GM19452 (cell line): ENCODE data around the gene DGCR2.

Experiments used
- ATAC-seq: cut with Tn5 transposase; IDR thresholded peaks from one replicate; pipeline ENCODE4 v1.9.1; 2021; ENCODE audit not compliant: unreplicated experiment

Gene DGCR2

DNA sequence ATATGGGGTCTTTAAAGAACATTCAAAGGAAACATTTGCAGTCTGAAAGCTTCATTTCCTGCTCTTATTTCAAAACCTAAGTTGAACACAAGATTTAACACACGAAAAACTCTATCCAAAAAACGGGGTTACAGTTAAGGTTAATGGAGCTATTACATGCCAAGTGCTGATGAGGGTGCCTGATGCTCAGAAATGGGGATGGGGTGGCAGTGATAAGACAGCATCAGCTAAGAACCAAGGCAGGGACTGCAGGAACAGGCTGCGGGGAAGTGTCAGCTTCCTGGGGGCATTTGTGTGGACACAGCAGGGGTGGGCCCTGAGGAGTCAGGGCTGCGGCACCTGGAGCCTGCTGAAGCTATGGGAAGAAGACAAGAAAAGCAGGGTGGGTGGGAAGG is 12.2 kb downstream of the DGCR2 start:
- ATAC-seq = no peak

DNA sequence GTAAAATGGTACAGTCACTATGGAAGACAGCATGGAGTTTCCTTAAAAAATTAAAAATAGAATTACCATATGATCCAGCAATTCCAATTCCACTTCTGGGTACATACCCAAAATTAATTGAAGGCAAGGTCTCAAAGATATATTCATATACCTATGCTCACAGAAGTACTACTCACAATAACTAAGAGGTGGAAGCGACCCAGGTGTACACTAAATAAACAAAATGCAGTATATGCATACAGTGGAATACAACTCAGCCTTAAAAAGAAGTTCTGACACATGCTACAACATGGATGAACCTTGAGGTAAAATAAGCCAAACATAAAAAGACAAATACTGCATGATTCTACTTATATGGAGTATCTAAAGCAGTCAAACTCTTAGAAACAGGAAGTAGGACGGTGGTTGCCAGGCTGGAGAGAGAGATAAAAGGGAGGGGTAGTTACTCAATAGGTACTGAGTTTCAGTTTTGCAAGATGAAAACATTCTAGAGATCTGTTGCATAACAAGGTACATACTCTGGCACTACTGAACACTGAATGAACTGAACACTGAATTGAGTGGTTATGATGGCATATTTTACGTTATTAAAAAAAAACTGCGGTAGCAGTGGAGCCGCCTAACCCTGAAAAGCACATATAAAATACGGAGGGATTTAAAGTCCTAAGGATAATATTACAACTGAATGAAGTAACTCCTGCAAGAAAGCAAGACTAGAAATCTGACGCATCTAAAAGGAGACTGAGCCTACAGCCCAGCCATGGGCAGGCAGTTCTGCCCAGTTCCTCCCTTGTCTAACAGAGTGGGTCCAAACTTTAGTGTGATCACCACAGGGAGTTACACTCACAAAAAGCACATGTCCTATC is 12.8 kb downstream of the DGCR2 start:
- ATAC-seq = peak; percentile 76

DNA sequence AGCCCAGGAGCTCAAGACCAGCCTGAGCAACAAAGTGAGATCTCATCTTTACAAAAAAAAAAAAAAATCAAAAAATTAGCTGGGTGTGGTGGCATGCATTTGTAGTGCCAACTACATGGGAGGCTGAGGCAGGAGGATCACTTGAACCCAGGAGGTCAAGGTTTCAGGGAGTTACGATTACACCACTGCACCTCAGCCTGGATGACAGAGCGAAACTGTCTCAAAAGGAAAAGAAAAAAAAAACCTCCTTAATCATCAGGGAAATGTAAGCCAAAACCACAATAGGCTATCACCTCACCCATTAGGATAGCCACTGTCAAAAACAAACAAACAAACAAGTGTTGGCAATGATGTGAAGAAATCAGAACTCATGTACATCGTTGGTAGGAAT is 13.4 kb downstream of the DGCR2 start:
- no peak for ATAC-seq

DNA sequence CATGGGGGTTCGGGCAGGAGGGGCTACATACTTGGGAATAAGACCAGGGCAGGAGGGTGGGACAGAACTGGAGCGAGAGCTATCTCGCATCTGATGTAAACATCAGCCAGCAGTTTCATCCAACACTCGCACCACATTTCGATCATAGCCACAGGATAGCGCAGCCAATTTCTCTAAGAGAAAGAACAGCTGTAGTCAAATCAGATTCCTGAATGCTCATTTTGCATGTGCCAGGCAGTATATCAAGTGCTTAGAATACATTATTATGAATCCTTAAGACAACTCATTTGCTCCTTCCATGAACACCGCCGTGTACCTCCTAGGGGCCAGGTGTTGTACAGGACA is 14.5 kb downstream of the DGCR2 start:
- ATAC-seq = no peak

DNA sequence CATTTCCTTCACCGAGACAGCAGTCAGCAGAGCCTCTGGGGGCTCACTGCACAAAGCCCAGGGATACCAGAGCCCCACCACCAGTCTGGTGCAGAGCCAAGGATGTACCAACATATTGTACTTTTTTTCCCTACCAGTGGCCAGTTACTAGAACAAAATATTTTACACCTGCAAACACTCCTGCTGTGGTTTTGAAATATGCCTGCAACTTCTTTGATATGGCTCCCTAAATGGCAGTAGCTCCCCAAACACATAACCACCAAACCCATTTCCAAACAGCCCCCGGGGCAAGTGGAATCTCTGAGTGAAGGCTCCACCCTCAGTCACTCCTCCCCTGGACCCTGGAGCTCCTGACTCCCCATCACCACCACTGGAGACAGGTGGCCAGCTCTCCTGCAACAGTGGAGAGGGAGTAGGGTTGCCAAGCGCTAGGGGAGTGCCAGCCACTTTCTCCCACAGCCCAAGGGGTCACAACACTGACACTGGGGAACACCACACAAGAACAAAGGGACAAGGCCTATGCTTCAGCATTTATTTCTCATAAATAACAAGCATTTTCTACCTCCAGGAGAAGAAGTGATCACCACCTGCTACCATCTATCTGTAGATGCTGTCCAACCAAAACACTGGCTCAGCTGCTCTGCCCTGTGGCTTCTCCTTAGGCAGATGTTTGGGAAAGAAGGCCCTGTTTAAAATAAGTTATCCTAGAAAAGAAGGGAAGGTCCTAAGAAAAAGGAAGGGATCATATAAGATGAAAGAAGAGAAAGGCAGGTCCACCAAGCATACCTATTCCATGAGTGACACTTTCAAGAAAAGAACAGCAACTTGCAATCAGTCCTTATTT is 15.1 kb downstream of the DGCR2 start:
- ATAC-seq = no peak

DNA sequence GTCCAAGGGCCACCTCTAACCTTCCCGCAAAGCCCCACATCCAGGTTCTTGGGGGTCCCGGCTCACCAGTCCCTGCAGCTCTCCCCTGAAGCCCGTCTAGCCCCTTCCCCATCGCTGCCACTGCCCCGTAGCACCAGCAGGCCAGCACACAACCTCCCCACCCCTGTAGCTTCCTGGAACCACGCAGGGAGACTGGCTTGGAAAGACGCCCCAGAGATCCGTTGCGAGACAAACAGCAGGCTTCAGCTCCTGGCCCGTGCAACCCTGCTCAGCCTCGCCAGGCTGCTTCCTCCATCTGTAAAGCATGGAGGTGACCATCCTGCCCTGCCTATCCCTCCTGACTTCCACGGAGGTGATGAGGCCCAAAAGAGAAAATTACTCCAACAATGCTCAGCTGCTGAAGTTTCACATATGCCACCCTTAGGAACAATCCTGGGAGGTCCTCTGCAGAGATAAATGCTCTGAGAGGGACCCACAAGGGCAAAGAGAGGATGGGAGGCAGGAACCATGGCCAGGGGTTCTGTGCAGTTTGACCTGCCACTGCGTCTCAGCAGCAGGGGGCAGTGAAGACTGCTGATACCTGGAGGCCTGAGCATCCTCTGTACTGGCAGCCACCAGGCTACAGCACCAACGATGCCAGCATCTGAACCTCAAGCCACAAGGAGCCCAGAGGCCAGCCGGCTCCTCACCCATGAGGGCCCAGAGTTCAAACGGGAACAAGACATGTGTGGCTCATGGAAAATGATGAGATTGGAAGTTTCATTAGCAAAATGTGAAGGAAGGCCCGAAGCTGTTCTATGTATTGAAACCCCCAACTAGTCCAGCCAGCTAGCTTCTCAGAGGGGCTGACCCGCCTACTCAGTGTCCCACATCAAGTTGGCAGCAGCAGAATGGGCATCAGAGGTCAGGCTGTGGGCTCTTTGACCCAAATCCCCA is 16.1 kb downstream of the DGCR2 start:
- no peak for ATAC-seq

DNA sequence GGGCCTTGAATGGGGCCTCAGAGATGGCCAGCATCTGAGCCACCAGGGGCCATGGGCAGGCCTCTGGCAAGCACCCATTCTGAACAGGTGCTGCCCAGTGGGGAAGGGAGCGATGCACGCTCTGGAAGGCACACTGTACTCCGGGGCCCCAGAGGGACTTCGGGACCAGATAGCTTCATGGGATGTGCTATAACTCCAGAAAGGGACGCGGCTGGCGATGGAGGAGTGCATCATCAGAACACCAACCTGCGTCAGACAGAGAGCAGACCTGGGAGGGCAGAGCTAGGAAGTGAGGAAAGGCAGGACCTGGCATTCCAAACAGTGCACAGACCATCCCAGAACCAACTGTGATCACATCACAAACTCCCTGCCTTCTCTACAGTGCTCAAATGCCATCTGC is 16.8 kb downstream of the DGCR2 start:
- ATAC-seq = no peak

DNA sequence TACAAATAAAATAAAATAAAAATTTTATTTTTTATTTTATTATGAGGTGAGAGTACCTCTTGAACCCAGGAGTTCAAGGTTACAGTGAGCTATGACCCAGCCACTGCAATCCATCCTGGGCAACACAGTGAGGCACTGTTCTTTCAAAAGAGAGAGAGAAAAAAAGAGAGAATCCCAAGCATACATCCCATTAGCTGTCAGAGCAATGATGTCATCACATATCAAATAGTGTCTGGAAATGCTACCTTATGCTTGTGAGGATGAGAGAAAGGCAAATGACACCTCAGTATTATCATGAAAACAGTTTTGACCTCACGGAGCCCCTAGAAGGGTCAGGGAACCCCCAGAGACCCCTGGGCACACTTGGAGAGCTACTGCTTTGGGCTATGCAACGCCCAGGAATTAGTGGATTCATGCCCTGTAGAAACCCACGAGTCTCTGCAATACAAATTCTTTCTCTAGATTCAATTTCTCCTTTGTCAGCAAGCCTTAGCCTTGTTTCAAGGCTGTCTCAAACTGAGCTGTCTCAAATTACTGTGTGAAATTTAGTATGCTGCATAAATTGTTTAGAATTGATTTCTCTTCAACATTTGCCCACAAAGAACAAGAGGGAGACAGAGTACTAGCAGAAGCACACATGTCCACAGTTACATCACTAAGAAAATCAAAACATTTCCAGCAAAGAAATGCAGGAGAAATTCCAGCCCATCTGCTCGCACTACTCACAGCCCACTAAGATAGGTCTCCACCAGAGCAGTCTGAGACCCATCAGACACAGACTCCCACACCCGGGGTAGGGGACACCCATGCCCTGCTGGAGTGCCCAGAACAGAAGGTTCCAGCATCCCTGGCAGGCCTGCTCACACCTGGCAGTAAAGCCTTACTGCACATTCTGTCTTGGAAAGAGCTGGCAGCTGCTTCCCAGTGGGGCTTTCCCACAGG is 18.1 kb downstream of the DGCR2 start:
- no peak for ATAC-seq

DNA sequence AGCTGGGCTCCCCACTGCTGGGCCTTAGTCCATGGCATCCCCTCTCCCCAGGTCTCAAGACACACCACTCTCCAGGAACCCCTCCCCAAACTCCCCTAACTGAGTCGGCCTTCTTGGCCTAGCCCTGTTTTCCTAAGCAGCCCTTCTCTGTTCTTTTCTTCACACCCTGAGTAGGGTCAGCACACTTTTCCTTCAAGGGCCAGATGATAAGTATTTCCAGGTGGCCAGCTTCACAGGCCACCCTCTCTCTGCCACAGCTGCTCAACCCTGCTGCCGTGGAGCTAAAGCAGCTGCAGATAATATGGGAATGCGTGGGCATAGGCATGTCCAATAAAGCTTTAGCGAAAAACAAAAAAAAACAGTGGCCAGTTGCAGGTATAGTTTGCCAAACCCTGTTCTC is 24.1 kb downstream of the DGCR2 start:
- no peak for ATAC-seq

DNA sequence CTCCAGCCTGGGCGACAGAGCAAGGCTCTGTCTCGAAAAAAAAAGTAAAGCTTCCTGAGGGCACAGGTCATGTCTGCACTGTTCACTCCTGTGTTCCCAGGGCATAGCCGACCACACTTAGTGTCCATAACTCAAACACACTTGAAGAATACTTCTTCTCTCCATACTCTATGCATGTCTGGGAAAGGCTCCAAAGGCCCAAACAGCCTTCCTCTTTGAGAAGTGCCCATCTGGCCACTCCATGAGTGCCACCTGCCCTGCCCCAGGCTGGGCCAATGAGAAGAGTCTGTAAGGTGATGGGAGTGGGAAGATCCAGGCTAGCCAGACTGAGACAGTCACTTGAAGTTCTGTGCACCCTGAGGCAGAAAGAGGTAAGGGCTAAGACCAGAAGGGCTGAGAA is 24.7 kb downstream of the DGCR2 start:
- no peak for ATAC-seq

DNA sequence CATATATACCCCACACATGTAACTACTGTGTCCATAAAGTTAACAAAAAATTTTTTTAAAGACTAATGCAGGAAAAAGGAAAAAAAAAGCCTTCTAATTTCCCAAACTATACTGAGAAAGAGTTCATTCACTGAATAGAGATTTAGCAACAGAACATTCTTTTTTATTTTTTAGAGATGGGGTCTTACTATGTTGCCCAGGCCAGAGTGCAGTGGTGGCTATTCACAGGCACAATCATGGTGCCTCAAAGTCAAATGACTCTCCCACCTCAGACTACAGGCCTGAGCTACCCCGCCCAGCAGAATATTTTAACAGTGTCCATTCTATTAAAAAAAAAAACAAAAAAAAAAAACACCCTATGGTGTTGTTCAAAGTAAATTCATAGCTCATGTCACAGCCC is 25.7 kb downstream of the DGCR2 start:
- no peak for ATAC-seq

DNA sequence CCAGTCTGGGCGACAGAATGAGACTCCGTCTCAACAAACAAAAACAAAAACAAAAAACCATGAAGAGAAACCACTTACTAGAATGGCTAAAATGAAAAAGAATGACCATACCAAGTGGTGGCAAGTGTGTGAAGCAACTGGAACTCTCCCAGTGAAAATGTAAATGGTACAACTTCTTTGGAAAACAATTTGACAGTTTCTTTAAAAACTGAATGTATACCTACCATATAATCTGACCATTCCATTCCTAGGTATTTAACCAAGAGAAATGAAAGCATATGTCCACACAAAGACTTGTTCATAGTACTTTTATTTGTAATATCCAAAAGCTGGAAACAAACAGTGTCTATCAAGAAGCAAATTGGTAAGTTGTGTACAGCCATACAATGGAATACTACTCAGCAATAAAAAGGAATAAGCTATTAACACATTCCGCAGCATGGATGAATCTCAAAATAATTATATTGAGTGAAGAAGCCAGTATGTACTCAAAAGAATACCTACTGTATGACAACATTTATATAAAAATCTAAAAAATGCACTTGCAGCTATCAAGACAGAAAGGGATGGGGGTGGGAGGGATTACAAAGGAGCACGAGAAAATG is 27.7 kb downstream of the DGCR2 start:
- no peak for ATAC-seq

DNA sequence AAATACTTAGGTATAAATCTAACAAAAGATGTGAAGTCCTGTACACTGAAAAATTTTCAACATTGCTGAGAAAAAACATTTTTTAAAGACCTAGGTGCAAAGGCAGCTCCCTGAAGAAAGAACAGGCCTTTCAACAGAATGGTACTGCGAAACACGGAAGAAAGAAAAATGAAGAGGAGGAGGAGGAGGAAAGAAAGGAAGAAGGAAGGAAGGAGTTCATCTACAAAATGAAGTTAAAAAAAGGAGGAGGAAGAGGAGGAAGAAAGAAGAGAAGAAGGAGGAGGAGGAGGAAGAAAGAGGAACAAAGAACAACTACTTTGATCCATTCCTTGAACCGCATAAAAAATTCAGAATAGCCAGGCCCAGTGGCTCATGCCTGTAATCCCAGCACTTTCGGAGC is 29.5 kb downstream of the DGCR2 start:
- ATAC-seq = no peak

DNA sequence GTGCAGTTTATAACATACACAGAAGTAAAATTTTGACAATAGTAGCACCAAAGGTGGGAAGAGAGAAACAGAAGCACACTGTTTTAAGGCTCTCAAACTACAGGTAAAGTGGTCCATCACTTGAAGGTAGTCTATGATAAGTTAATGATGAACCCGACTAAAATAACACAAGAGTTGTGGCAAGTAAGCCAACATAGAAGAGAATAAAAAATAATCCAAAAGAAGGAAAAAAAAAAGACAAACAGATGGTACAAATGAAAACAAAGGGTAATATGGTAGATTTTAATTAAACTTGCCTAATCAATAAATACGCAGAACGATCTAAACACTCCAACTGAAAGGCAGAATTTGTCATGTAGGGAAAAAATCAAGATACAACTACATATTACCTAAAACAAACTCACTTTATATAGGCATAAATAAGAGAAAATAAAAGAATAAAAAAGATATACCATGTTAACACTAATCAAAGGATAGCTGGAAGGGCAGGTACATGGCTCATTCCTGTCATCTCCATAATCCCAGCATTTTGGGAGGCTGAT is 31.6 kb downstream of the DGCR2 start:
- ATAC-seq = no peak

DNA sequence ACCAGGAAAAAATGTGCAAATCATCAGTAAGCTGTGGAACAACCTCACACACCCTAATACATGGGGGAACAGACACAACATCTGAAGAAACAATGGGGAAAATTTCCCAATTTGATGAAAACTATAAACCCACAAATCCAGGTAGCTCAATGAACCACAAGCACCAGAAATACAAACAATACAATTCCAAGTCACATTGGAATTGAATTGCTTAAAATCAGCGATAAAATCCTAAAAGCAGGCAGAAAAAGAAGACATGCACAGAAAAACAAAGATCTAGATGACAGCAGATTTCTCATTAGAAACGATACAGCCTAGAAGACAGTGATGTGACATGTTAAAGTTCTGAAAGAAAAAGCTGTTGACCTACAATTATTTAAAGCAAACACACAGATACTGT is 32.0 kb downstream of the DGCR2 start:
- no peak for ATAC-seq

DNA sequence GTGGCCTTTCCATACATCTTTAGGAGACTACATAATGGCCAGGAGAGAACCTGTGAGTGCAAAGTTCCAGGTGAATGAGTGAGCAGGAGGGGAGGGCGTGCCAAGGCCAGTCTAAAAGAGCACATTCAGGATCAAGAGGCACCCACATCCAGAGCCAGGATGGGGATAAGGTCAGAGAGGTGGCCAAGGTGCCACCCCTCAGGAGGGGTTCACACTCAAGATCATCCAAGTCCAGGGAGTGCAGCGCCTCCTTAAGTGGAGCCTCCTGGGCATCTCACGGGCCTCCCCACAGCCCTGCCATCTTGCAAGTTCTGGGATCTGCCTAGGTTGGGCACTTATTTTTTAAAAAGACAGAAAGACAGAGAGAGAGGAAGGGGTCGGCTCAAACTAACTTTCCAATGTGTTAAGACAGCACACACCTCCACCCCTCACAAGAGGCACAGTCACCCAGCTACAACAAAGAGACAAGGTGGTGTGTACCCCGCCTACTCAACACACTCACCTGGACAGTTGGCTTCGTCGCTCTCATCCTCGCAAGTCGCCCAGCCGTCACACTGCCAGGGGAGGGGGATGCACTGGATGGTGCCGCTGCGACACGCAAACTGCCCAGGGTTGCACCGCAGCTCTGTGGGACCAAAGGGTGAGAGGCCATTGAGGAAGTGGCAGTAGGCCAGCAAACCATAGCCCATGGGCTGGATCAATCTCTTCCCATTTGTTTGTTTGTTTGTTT is 33.2 kb downstream of the DGCR2 start:
- no peak for ATAC-seq

DNA sequence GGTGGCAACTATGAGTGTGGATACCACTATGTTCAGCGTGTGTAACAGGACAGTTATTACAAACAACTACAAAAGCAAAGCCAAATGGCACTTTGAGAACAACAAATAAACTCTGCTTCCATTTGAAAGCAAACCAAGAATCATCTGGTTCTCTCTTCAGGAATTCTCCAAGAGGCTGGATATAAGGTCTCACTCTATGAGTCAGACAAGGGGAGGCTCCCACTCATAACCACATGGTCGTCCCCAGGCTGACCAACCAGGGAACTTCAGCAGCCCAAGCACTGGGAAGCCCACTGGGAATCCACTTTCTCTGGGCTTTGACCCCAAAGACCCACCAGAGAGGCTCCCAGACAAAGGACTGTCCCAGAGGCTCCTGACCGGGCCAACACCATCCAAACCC is 35.3 kb downstream of the DGCR2 start:
- no peak for ATAC-seq

DNA sequence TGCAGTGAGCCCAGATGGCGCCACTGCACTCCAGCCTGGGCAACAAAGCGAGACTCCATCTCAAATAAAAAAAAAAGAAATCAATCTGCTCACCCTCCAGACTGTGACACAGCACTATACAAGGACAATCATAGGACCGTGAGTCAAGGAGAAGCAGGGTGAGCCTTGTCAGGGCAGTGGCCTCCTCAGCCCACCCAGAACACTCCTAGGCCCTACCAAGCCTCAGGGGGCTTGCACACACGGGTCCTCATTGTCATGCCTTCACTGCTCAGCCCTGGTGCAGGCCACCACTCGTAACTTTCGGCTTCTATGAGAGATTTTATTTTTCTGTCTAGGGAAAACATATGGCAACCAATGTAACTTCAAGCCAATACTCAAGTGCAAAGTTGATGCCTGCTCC is 35.8 kb downstream of the DGCR2 start:
- ATAC-seq = no peak

DNA sequence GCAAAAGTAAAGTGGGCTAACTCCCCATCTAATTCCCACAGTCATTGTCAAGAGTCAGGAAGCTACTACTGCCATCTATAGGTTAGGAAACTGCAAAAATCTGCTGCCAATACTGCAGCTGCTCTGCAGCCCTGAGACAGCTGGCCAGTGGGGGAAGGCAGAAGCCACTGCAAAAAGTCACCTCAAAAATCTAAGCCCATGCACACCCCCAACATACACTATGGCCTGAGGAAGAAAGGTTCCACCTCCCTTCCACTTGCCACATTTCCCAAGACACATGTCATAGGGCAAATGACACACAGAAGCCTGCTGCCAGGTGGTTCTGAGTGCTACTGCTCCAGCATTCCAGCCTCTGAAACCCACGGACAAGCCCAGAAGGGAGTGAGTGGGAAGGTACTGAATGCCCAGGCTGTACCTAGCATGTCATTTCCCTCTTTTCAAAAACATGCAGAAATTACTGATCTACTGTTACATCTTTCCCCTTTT is 36.9 kb downstream of the DGCR2 start:
- ATAC-seq = no peak
